ENCODE measurements around the gene CAPZB. TPM values are rescaled to one million over a fixed set of nuclear protein-coding genes. Genes with fewer than 3 reads are reported as not detected.

Gene CAPZB
- 100 to 1,000 TPM; 112 to 114 (median 113) TPM for total RNA-seq

- DNase-seq (ENCODE audit: low spot score in 2 of 2) = peak; percentile 92 to 93
- Histone ChIP-seq H3K36me3 (no peaks in the 10 kb centered on the region), H3K4me3 (peak within 1 kb of the TSS; percentile 99 to 100 (median 100)), H3K27me3 (no peaks in the 10 kb centered on the region), H3K27ac (peak within 1 kb of the TSS; percentile 99 to 100), H3K9me3 (no peaks in the 10 kb centered on the region), H3K4me1 (peaks cover 0 to 24% of the 10 kb centered on the region in 2 donors)
- intact Hi-C loops (cut with DNase I; ENCODE audit: low total_unique reads) = loop anchor here (10.0 kb wide), 2 partner anchors 51 to 81 kb away; no protein-coding TSS in a partner anchor
- TF ChIP-seq CTCF (IDR thresholded peaks at IDR 0.05) (no peak), POLR2A (IDR thresholded peaks at IDR 0.05) (peak; percentile 47), POLR2AphosphoS5 (IDR thresholded peaks at IDR 0.05) (peak; percentile 54 to 79 (median 77))
Measured at GRCh38 chr1:19485362-19486187, at the start of gene CAPZB. Gene CAPZB, minus strand, starts transcription at chr1:19485539. Its CDS starts 101 bp downstream, at chr1:19485438.

- intact Hi-C loops (cut with DNase I; ENCODE audit: low total_unique reads) = no loop called here
- no peak for TF ChIP-seq CTCF (IDR thresholded peaks at IDR 0.05)
- no peak for TF ChIP-seq POLR2AphosphoS5 (IDR thresholded peaks at IDR 0.05)
- TF ChIP-seq POLR2A (IDR thresholded peaks at IDR 0.05) = no peak
- no peaks in the 10 kb centered on the region for H3K36me3 ChIP-seq
- no peaks in the 10 kb centered on the region for H3K4me1 ChIP-seq
- H3K27me3 ChIP-seq = no peaks in the 10 kb centered on the region
- no peak for DNase-seq (ENCODE audit: low spot score in 2 of 2)
- no peak overlapping the region for H3K4me3 ChIP-seq
- no peak overlapping the region for H3K27ac ChIP-seq
- H3K9me3 ChIP-seq = peaks cover 6 to 16% of the 10 kb centered on the region in 2 donors
Measured at GRCh38 chr1:19534281-19534680, 48.9 kb upstream of the CAPZB start.

GRCh38 chr1:19533626-19534025 lies 48.3 kb upstream of the CAPZB start:
- no peak for DNase-seq (ENCODE audit: low spot score in 2 of 2)
- Histone ChIP-seq H3K9me3 (peaks cover 6 to 16% of the 10 kb centered on the region in 2 donors), H3K36me3 (no peaks in the 10 kb centered on the region), H3K27ac (no peak overlapping the region), H3K4me1 (no peaks in the 10 kb centered on the region), H3K4me3 (no peak overlapping the region), H3K27me3 (no peaks in the 10 kb centered on the region)
- no peak for TF ChIP-seq POLR2A (IDR thresholded peaks at IDR 0.05)
- TF ChIP-seq CTCF (IDR thresholded peaks at IDR 0.05) = no peak
- no peak for TF ChIP-seq POLR2AphosphoS5 (IDR thresholded peaks at IDR 0.05)
- intact Hi-C loops (cut with DNase I; ENCODE audit: low total_unique reads) = no loop called here

- intact Hi-C loops (cut with DNase I; ENCODE audit: low total_unique reads) = no loop called here
Measured at GRCh38 chr1:19532519-19532918, 47.2 kb upstream of the CAPZB start.

More at GRCh38 chr1:19532519-19532918, 47.2 kb upstream of the CAPZB start:
- Histone ChIP-seq H3K4me1 (no peaks in the 10 kb centered on the region), H3K9me3 (peaks cover 6 to 16% of the 10 kb centered on the region in 2 donors), H3K27me3 (no peaks in the 10 kb centered on the region), H3K4me3 (no peak overlapping the region), H3K27ac (no peak overlapping the region), H3K36me3 (no peaks in the 10 kb centered on the region)
- no peak for TF ChIP-seq CTCF (IDR thresholded peaks at IDR 0.05)
- TF ChIP-seq POLR2A (IDR thresholded peaks at IDR 0.05) = no peak
- no peak for TF ChIP-seq POLR2AphosphoS5 (IDR thresholded peaks at IDR 0.05)
- DNase-seq (ENCODE audit: low spot score in 2 of 2) = no peak

Data from breast epithelium (tissue), 4 donors.